Bronchial epithelial cell (primary cell): ENCODE results near the gene NTRK2. TPM values are rescaled to one million over a fixed set of nuclear protein-coding genes. Genes with fewer than 3 reads are reported as not detected.
A peak's percentile ranks its signal among the peaks of the same experiment; 100 is the strongest.

Source experiments
- DNase-seq: peaks from one replicate; pipeline ENCODE4 v3.0.0-alpha.2; 2010; ENCODE audit warnings: low read depth
- FAIRE-seq: peaks from 2 replicates; lab custom pipeline; 2011; peaks lifted over from hg19 to GRCh38; lab: Jason Lieb, UNC
- H3K27me3 ChIP-seq: 2 replicates; pipeline ENCODE4 v1.5.1; 2011; ENCODE audit warnings: low read length; ENCODE audit not compliant: control insufficient read depth, insufficient read depth
- H3K36me3 ChIP-seq: 2 replicates; pipeline ENCODE4 v1.5.1; 2011; ENCODE audit warnings: low read length; ENCODE audit not compliant: control insufficient read depth, insufficient read depth
- H3K4me3 ChIP-seq: 2 replicates; pipeline ENCODE4 v1.5.1; 2011; ENCODE audit warnings: mild to moderate bottlenecking, low read depth, low read length, control low read depth
- CTCF ChIP-seq: IDR thresholded peaks from 2 replicates; pipeline ENCODE4 v1.5.1; 2011; ENCODE audit warnings: mild to moderate bottlenecking, moderate library complexity, low read length, control low read depth, inconsistent platforms; ENCODE audit not compliant: insufficient read depth, severe bottlenecking
- total RNA-seq: library from RNA; depleted of rRNA; stranded (reverse); fragments of >200 nt; gene quantifications from 2 replicates; pipeline ENCODE4 v1.2.1, GENCODE V29; 2014

NTRK2 gene
- total RNA-seq, 1 donor from 2014 or later, result not detected

DNA sequence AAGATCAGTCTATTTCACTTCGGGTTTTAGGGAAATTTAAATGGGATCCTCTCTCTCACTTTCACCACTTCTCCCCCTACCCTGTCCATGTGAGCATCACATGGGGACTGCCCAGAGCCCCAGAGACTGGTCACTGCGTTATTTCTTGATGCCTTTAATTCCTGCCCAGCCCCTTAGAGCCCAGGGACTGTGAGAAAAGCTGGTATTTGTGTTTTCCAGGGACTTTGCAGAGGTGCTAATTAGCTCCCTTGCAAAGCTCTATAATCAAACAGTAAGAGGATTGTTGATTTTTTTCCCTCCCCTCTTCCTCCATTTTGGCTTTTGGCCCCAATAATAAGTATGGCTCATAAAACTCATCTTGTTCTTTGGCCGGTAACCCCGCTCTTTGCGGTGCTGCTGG is 35.6 kb downstream of the NTRK2 start:
- FAIRE-seq, result no peak
- Histone ChIP-seq H3K27me3 (no peaks in the 10 kb centered on the region), H3K4me3 (no peak overlapping the region), H3K36me3 (no peaks in the 10 kb centered on the region)
- DNase-seq, result no peak
- no peak for TF ChIP-seq CTCF

GRCh38 chr9:84708400-84708799 is 38.9 kb downstream of the NTRK2 start:
- TF ChIP-seq CTCF, result no peak
- no peak for FAIRE-seq
- H3K4me3 ChIP-seq, result no peak overlapping the region
- DNase-seq, result no peak
- no peaks in the 10 kb centered on the region for H3K27me3 ChIP-seq
- no peaks in the 10 kb centered on the region for H3K36me3 ChIP-seq

GRCh38 chr9:84709056-84709455 is 39.5 kb downstream of the NTRK2 start:
- Histone ChIP-seq H3K36me3 (no peaks in the 10 kb centered on the region), H3K27me3 (no peaks in the 10 kb centered on the region), H3K4me3 (no peak overlapping the region)
- TF ChIP-seq CTCF, result no peak
- DNase-seq (no peak), FAIRE-seq (no peak)

GRCh38 chr9:84710701-84711397 is 41.3 kb downstream of the NTRK2 start:
- FAIRE-seq (no peak), DNase-seq (peak; percentile 7)
- Histone ChIP-seq H3K4me3 (no peak overlapping the region), H3K36me3 (no peaks in the 10 kb centered on the region), H3K27me3 (no peaks in the 10 kb centered on the region)
- no peak for TF ChIP-seq CTCF

GRCh38 chr9:84711398-84711777 is 41.9 kb downstream of the NTRK2 start:
- no peaks in the 10 kb centered on the region for H3K36me3 ChIP-seq
- H3K27me3 ChIP-seq, result no peaks in the 10 kb centered on the region
- TF ChIP-seq CTCF, result no peak
- FAIRE-seq (no peak), DNase-seq (peak; percentile 31)
- H3K4me3 ChIP-seq, result no peak overlapping the region

DNA sequence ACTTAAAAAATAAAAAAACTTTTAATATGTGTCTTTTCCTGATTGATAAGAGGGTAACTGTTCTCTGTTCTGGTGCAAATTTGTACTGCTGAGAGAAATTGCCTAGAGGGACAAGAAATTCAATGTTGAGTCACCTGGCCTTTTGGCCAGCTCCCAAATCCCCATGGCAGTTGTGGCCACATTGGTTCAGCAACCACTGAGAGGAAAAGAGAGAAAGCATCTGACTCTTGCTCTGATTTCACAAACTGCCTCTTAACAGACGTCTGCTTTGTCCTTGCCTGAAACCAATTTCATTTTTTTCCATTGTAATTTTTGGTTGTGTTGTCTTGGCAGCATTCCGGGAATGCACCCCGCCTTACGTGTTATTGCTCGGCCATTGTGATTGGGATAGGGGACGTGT is 42.4 kb downstream of the NTRK2 start:
- FAIRE-seq, result no peak
- Histone ChIP-seq H3K4me3 (no peak overlapping the region), H3K27me3 (no peaks in the 10 kb centered on the region), H3K36me3 (no peaks in the 10 kb centered on the region)
- DNase-seq, result peak; percentile 90
- no peak for TF ChIP-seq CTCF
